ENCODE measurements around the gene MCHR1.

GRCh38 chr22:40670058-40670457 lies 9.2 kb upstream of the MCHR1 start:
- TF ChIP-seq EZH2 (IDR thresholded peaks at IDR 0.05; ENCODE audit: insufficient read depth, poor library complexity, severe bottlenecking) = no peak
- TF ChIP-seq EZH2phosphoT487 (IDR thresholded peaks at IDR 0.05; ENCODE audit: insufficient read depth, low read depth) = no peak
